GM12873 (cell line): ENCODE measurements around the gene RAB3GAP1.

Experiments
- CTCF ChIP-seq: IDR thresholded peaks from 2 replicates; pipeline ENCODE4 v1.5.1; 2012; ENCODE audit warnings: low read depth, mild to moderate bottlenecking, moderate library complexity, low read length, control low read depth; ENCODE audit not compliant: insufficient read depth; ENCODE audit errors: missing control alignments

RAB3GAP1 gene

GRCh38 chr2:135183822-135184221 lies 131.7 kb downstream of the RAB3GAP1 start:
- no peak for TF ChIP-seq CTCF

GRCh38 chr2:135186054-135186453 lies 134.0 kb downstream of the RAB3GAP1 start:
- no peak for TF ChIP-seq CTCF

GRCh38 chr2:135187270-135187669 lies 135.2 kb downstream of the RAB3GAP1 start:
- no peak for TF ChIP-seq CTCF

- no peak for TF ChIP-seq CTCF
Observed at GRCh38 chr2:135189148-135189547, 137.1 kb downstream of the RAB3GAP1 start.

- no peak for TF ChIP-seq CTCF
Observed at GRCh38 chr2:135190799-135191198, 138.7 kb downstream of the RAB3GAP1 start.

- TF ChIP-seq CTCF, result no peak
Observed at GRCh38 chr2:135198481-135198880, 146.4 kb downstream of the RAB3GAP1 start.

- TF ChIP-seq CTCF, result no peak
Observed at GRCh38 chr2:135202751-135203150, 150.7 kb downstream of the RAB3GAP1 start.
